Heart right ventricle (tissue), 16 donors: Measurements from ENCODE around the gene GMCL1. TPM values are rescaled to one million over a fixed set of nuclear protein-coding genes. Genes with fewer than 3 reads are reported as not detected.

Source experiments
- ATAC-seq, 8 donors: fragments of 200-7000 bp; cut with Tn5 transposase; one replicate each; pipeline ENCODE4 v1.9.1; 2020; ENCODE audit warnings: mild to moderate bottlenecking in 8 of 8, moderate library complexity in 8 of 8, moderate number of reproducible peaks in 1 of 8
- DNase-seq, 2 donors: peaks; one replicate each; pipeline ENCODE4 v3.0.0-alpha.2; 2020
- H3K27ac ChIP-seq, 10 donors: fragments of 200-600 bp; sonication (generic) in 2 of 10; one replicate each; pipeline versions ENCODE4 v1.5.0 to v1.8.0; 2020 to 2022; ENCODE audit warnings: mild to moderate bottlenecking in 3 of 10
- H3K27me3 ChIP-seq, 7 donors: fragments of 200-600 bp; one replicate each; pipeline ENCODE4 v1.8.0; 2021 to 2022; ENCODE audit warnings: mild to moderate bottlenecking in 2 of 7
- H3K36me3 ChIP-seq, 9 donors: fragments of 200-600 bp; sonication (generic) in 1 of 9; one replicate each; pipeline versions ENCODE4 v1.5.0 to v1.8.0; 2020 to 2022; ENCODE audit warnings: mild to moderate bottlenecking in 2 of 9
- H3K4me1 ChIP-seq, 9 donors: fragments of 200-600 bp; sonication (generic) in 1 of 9; one replicate each; pipeline versions ENCODE4 v1.5.0 to v1.8.0; 2020 to 2022; ENCODE audit warnings: mild to moderate bottlenecking in 4 of 9
- H3K4me3 ChIP-seq, 10 donors: fragments of 200-600 bp; sonication (generic) in 2 of 10; one replicate each; pipeline versions ENCODE4 v1.5.0 to v1.8.0; 2020 to 2022; ENCODE audit warnings: mild to moderate bottlenecking in 7 of 10, moderate library complexity in 2 of 10
- H3K9me3 ChIP-seq, 11 donors: fragments of 200-600 bp in 10 of 11; sonication (generic) in 2 of 11; one replicate each; pipeline versions ENCODE4 v1.5.0 to v1.8.0; 2013 to 2022; ENCODE audit warnings: mild to moderate bottlenecking in 2 of 11, control low read depth in 1 of 11, moderate library complexity in 1 of 11
- CTCF ChIP-seq, 9 donors: fragments of 200-600 bp; sonication (generic) in 2 of 9; IDR thresholded peaks; one replicate each; pipeline versions ENCODE4 v1.5.0 to v1.8.0; 2021 to 2022; ENCODE audit warnings: antibody characterized with exemption in 9 of 9, mild to moderate bottlenecking in 5 of 9, moderate library complexity in 1 of 9
- WGBS, 2 donors: extraction: QIAGEN DNeasy Blood & Tissue Kit; methylation state at CpG; one replicate each; pipeline ENCODE4 v1.1.7; 2013; ENCODE audit warnings: inconsistent platforms in 1 of 2; 5-methylcytosine and 5-hydroxymethylcytosine counted together
- intact Hi-C, 10 donors: fragments of 100-400 bp; cut with DNase I; formaldehyde crosslinking; loops; one replicate each; pipeline versions ENCODE4 v1.11.1 to v1.14.2; 2022
- polyA plus RNA-seq, 2 donors: library from polyadenylated mRNA; stranded (reverse); fragments of 200-250 nt; gene quantifications; one replicate each; pipeline ENCODE4 v1.2.3, GENCODE V29; 2013
- total RNA-seq, 10 donors: library from RNA; stranded (reverse); fragmentation: NEBNext Ultra II Directional in 3 of 10; extraction: Animal tissue kit (Norgen Biotek cat#: 25700) in 3 of 10; gene quantifications; one replicate each; pipeline versions ENCODE4 v1.2.1 to v1.2.4, GENCODE V29; 2021 to 2023
- donor health status: Arrhythmogenic right ventricular cardiomyopathy.
- donor health status: ischemic (EF 13 %, LVEDD 7.1; RV severe dilation, severe dysfunction).
- donor health status: healthy with polysubstance abuse.
- donor health status: DM: no; HTN: yes; CAD: no.
- donor health status: DM: no; HTN: no; CAD: no.
- donor health status: ischemic (EF 25% LVEDD 6.9; RV normal size, moderate dysfunction).
- donor health status: ischemic (EF 25% LVEDD 5.7; RV mildly dilated, moderate dysfunction).
- donor health status: healthy.
- donor health status: DM: yes; HTN: yes; CAD: no.
- donor health status: Ischemic cardiomyopathy.
- donor health status: ischemic (EF 35%, LVEDD 5.7; RV mildly dilated, moderate dysfunction).
- donor health status: nonischemic (EF 11% LVEDD 7.7; RV severe dilation, severe dysfunction).
- donor health status: DM: yes; HTN: yes; CAD: no.
- donor health status: PGD.
- donor health status: ischemic (EF 29% LVEDD 5.4; RV normal size, mild dysfunction).
- donor health status: nonischemic (EF 23%, LVEDD 6.1; RV moderate dilation, normal function).

Gene GMCL1
- total and polyA plus RNA-seq, 12 donors = 2.9 to 8.0 (median 4.8) TPM

DNA sequence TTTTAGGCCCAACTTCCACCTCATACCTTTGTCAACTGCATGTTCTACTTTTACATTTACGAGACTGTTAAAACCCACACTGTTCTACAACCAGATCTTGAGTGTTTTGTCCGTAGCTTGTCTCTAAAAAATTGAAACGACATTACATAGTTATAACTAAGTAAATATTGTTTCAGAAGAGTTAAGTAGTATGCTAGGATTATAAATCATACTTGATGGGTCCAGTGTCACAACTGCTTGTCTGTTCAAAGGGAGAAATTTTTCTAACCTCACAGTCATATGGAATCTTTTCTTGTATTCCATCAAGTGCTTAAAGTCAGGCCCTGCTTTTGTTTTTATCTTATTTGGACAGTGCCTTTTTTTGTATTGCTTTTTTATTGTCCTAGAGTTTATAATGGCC, 4.3 kb downstream of the GMCL1 start:
- Histone ChIP-seq H3K36me3 (peaks cover 0 to 12% (median 0%) of the 10 kb centered on the region in 9 donors), H3K27ac (no peak overlapping the region), H3K9me3 (no peaks in the 10 kb centered on the region), H3K4me1 (peaks cover 6 to 48% (median 25%) of the 10 kb centered on the region in 9 donors), H3K4me3 (no peak overlapping the region), H3K27me3 (no peaks in the 10 kb centered on the region)
- ATAC-seq (no peak), DNase-seq (no peak)
- 94% methylated on average over 3 of the region's 3 CpGs for WGBS, 2 donors
- intact Hi-C loops = no loop called here
- TF ChIP-seq CTCF (IDR thresholded peaks at IDR 0.05) = no peak

DNA sequence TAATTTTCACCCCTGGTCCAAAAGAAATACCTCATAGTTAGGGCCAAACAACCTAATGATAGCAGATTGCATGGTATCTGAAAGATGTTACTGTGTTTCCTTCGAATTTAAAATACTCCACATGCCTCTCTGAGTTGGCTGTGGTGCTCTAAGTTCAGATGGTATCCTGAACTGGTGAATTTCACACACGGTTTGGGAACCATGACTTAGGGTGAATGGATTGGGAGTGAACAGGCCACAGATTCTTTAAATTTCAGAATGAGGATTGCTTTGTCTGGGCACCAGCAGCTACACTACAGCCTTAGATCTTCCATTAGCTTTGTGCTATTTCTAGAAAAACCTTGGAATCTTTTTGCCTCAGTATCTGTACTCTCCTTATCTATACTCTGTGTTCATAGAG, 6.2 kb downstream of the GMCL1 start:
- Histone ChIP-seq H3K9me3 (no peaks in the 10 kb centered on the region), H3K27ac (no peak overlapping the region), H3K27me3 (no peaks in the 10 kb centered on the region), H3K36me3 (peaks cover 0 to 31% (median 0%) of the 10 kb centered on the region in 9 donors), H3K4me1 (peaks cover 4 to 38% (median 16%) of the 10 kb centered on the region in 9 donors), H3K4me3 (no peak overlapping the region)
- intact Hi-C loops = no loop called here
- 72 to 76% methylated on average over 2 of the region's 2 CpGs for WGBS, 2 donors
- no peak for TF ChIP-seq CTCF (IDR thresholded peaks at IDR 0.05)
- DNase-seq (no peak), ATAC-seq (no peak)

GRCh38 chr2:69836316-69836715, 6.9 kb downstream of the GMCL1 start:
- H3K36me3 ChIP-seq = peaks cover 0 to 38% (median 0%) of the 10 kb centered on the region in 9 donors
- intact Hi-C loops = no loop called here
- DNase-seq (no peak), ATAC-seq (no peak)
- H3K27ac ChIP-seq = no peak overlapping the region
- H3K9me3 ChIP-seq = no peaks in the 10 kb centered on the region
- WGBS, 2 donors = 46 to 53% methylated on average over 5 of the region's 5 CpGs
- no peak overlapping the region for H3K4me3 ChIP-seq
- no peaks in the 10 kb centered on the region for H3K27me3 ChIP-seq
- TF ChIP-seq CTCF (IDR thresholded peaks at IDR 0.05) = no peak
- peaks cover 0 to 31% (median 10%) of the 10 kb centered on the region in 9 donors for H3K4me1 ChIP-seq

- ATAC-seq (no peak), DNase-seq (no peak)
- 94 to 96% methylated on average over 2 of the region's 2 CpGs for WGBS, 2 donors
- H3K27ac ChIP-seq = no peak overlapping the region
- no peak for TF ChIP-seq CTCF (IDR thresholded peaks at IDR 0.05)
- H3K27me3 ChIP-seq = no peaks in the 10 kb centered on the region
- H3K36me3 ChIP-seq = peaks cover 0 to 46% (median 0%) of the 10 kb centered on the region in 9 donors
- no peaks in the 10 kb centered on the region for H3K9me3 ChIP-seq
- H3K4me3 ChIP-seq = no peak overlapping the region
- intact Hi-C loops = no loop called here
- H3K4me1 ChIP-seq = peaks cover 0 to 19% (median 0%) of the 10 kb centered on the region in 9 donors
These were observed 8.1 kb downstream of the GMCL1 start for GRCh38 chr2:69837533-69837932.
